ENCODE data around the gene DDIT4.

- TF ChIP-seq CTCF (IDR thresholded peaks at IDR 0.05; ENCODE audit: insufficient read depth, low read length) (no peak), SPI1 (IDR thresholded peaks at IDR 0.05; ENCODE audit: borderline replicate concordance, low read depth) (peak; percentile 97), POLR2AphosphoS5 (IDR thresholded peaks at IDR 0.05; ENCODE audit: low read depth) (peak; percentile 52; the same call in 1 of the 2 replicates), REST (IDR thresholded peaks at IDR 0.05; ENCODE audit: insufficient replicate concordance, low read depth) (no peak), GABPA (IDR thresholded peaks at IDR 0.05; ENCODE audit: low read depth) (no peak)
These were observed 16.5 kb upstream of the DDIT4 start for GRCh38 chr10:72257051-72257892.

All from HL-60 (cell line).